Astrocyte (in vitro differentiated cells and primary cell): ENCODE results near the gene IL1R2. TPM values are rescaled to one million over a fixed set of nuclear protein-coding genes. Genes with fewer than 3 reads are reported as not detected.

Experiments
- DNase-seq: peaks from one replicate; pipeline ENCODE4 v3.0.0-alpha.2; 2010; ENCODE audit warnings: low read depth
- FAIRE-seq: peaks from 2 replicates; lab custom pipeline; 2011; peaks lifted over from hg19 to GRCh38; lab: Jason Lieb, UNC
- H2AFZ ChIP-seq: 2 replicates; pipeline ENCODE4 v1.6.0; 2012; ENCODE audit warnings: low read depth, low read length, inconsistent platforms
- H3K27ac ChIP-seq: 2 replicates; pipeline ENCODE4 v1.5.1; 2011; ENCODE audit warnings: low read depth, low read length, inconsistent platforms
- H3K27me3 ChIP-seq: 2 replicates; pipeline ENCODE4 v1.6.0; 2011; ENCODE audit warnings: low read length, inconsistent platforms; ENCODE audit not compliant: insufficient read depth
- H3K36me3 ChIP-seq: 2 replicates; pipeline ENCODE4 v1.5.1; 2011; ENCODE audit warnings: low read length, inconsistent platforms; ENCODE audit not compliant: insufficient read depth
- H3K4me1 ChIP-seq: 2 replicates; pipeline ENCODE4 v1.5.1; 2011; ENCODE audit warnings: low read length, inconsistent platforms; ENCODE audit not compliant: insufficient read depth
- H3K4me2 ChIP-seq: 2 replicates; pipeline ENCODE4 v1.6.0; 2012; ENCODE audit warnings: low read length, inconsistent platforms
- H3K4me3 ChIP-seq: 2 replicates; pipeline ENCODE4 v1.5.1; 2011; ENCODE audit warnings: low read depth, mild to moderate bottlenecking, low read length, inconsistent platforms; ENCODE audit not compliant: insufficient read depth
- H3K79me2 ChIP-seq: 2 replicates; pipeline ENCODE4 v1.6.0; 2012; ENCODE audit warnings: mild to moderate bottlenecking, low read length, inconsistent platforms; ENCODE audit not compliant: insufficient read depth
- H3K9ac ChIP-seq: 2 replicates; pipeline ENCODE4 v1.6.0; 2012; ENCODE audit warnings: mild to moderate bottlenecking, low read length, inconsistent platforms
- H3K9me3 ChIP-seq: 2 replicates; pipeline ENCODE4 v1.5.1; 2012; ENCODE audit warnings: low read depth, mild to moderate bottlenecking, low read length, inconsistent platforms; ENCODE audit not compliant: insufficient read depth
- H4K20me1 ChIP-seq: 2 replicates; pipeline ENCODE4 v1.6.0; 2012; ENCODE audit warnings: low read length, inconsistent platforms; ENCODE audit not compliant: insufficient read depth
- H3K27ac Mint-ChIP-seq: one replicate; pipeline ENCODE4 v1.8.0; 2021; ENCODE audit warnings: mild to moderate bottlenecking, mixed read lengths; ENCODE audit not compliant: unreplicated experiment
- H3K27me3 Mint-ChIP-seq: one replicate; pipeline ENCODE4 v1.8.0; 2021; ENCODE audit warnings: low read depth, mixed read lengths; ENCODE audit not compliant: unreplicated experiment
- H3K36me3 Mint-ChIP-seq: one replicate; pipeline ENCODE4 v1.8.0; 2021; ENCODE audit warnings: low read depth, mixed read lengths; ENCODE audit not compliant: unreplicated experiment
- H3K4me1 Mint-ChIP-seq: one replicate; pipeline ENCODE4 v1.8.0; 2021; ENCODE audit warnings: low read depth, mixed read lengths; ENCODE audit not compliant: unreplicated experiment
- H3K4me3 Mint-ChIP-seq: one replicate; pipeline ENCODE4 v1.8.0; 2021; ENCODE audit warnings: mild to moderate bottlenecking, moderate library complexity, mixed read lengths; ENCODE audit not compliant: unreplicated experiment
- H3K9me3 Mint-ChIP-seq: one replicate; pipeline ENCODE4 v1.8.0; 2021; ENCODE audit warnings: mild to moderate bottlenecking, mixed read lengths; ENCODE audit not compliant: unreplicated experiment
- EZH2 ChIP-seq: IDR thresholded peaks from 2 replicates; pipeline ENCODE4 v1.6.1; 2012; ENCODE audit warnings: mild to moderate bottlenecking, low read length, inconsistent platforms; ENCODE audit not compliant: insufficient read depth
- total RNA-seq: library from RNA; stranded (reverse); gene quantifications from 2 replicates; pipeline ENCODE4 v1.2.1, GENCODE V29; 2021
- TF ChIP-seq, protein P1 (sequence below): IDR thresholded peaks from 2 replicates; pipeline ENCODE4 v1.5.1; 2011; ENCODE audit warnings: low read depth, mild to moderate bottlenecking, inconsistent platforms, low read length, moderate library complexity; ENCODE audit not compliant: insufficient read depth

The IL1R2 gene
- total RNA-seq, 1 donor from 2014 or later: 0.34 TPM

- Histone ChIP-seq H3K27ac (no peak overlapping the region), H2AFZ (no peak overlapping the region), H3K4me3 (no peak overlapping the region), H3K79me2 (no peaks in the 10 kb centered on the region), H3K36me3 (no peaks in the 10 kb centered on the region), H4K20me1 (no peaks in the 10 kb centered on the region), H3K4me1 (no peaks in the 10 kb centered on the region), H3K4me2 (no peak overlapping the region), H3K27me3 (no peaks in the 10 kb centered on the region), H3K9me3 (no peaks in the 10 kb centered on the region), H3K9ac (no peak overlapping the region)
- H3K36me3 Mint-ChIP-seq: no peaks in the 10 kb centered on the region
- FAIRE-seq (no peak), DNase-seq (no peak)
- H3K4me1 Mint-ChIP-seq: no peaks in the 10 kb centered on the region
- no peaks in the 10 kb centered on the region for H3K27me3 Mint-ChIP-seq
- no peak overlapping the region for H3K4me3 Mint-ChIP-seq
- no peak overlapping the region for H3K27ac Mint-ChIP-seq
- TF ChIP-seq EZH2: no peak
- TF ChIP-seq, protein P1, sequence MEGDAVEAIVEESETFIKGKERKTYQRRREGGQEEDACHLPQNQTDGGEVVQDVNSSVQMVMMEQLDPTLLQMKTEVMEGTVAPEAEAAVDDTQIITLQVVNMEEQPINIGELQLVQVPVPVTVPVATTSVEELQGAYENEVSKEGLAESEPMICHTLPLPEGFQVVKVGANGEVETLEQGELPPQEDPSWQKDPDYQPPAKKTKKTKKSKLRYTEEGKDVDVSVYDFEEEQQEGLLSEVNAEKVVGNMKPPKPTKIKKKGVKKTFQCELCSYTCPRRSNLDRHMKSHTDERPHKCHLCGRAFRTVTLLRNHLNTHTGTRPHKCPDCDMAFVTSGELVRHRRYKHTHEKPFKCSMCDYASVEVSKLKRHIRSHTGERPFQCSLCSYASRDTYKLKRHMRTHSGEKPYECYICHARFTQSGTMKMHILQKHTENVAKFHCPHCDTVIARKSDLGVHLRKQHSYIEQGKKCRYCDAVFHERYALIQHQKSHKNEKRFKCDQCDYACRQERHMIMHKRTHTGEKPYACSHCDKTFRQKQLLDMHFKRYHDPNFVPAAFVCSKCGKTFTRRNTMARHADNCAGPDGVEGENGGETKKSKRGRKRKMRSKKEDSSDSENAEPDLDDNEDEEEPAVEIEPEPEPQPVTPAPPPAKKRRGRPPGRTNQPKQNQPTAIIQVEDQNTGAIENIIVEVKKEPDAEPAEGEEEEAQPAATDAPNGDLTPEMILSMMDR: no peak
- no peaks in the 10 kb centered on the region for H3K9me3 Mint-ChIP-seq
Observed at GRCh38 chr2:102014041-102014345, 22.2 kb downstream of the IL1R2 start.

DNA sequence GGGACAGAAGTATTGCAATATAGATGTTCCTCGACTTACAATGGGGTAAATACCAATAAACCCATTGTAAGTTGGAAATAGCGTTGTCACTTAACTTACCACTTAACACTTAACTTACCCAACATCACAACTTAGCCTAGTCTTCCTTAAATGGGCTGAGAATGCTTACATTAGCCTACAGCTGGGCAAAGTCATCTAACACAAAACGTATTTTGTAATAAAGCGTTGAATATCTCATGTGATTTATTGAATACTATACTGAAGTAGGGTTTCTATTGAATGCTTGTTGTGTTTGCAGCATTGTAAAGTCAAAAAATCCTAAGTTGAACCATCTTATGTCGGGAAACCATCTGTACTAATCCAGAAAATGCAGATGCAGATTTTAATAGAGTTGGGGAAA is 23.6 kb downstream of the IL1R2 start:
- H3K27ac Mint-ChIP-seq: no peak overlapping the region

DNA sequence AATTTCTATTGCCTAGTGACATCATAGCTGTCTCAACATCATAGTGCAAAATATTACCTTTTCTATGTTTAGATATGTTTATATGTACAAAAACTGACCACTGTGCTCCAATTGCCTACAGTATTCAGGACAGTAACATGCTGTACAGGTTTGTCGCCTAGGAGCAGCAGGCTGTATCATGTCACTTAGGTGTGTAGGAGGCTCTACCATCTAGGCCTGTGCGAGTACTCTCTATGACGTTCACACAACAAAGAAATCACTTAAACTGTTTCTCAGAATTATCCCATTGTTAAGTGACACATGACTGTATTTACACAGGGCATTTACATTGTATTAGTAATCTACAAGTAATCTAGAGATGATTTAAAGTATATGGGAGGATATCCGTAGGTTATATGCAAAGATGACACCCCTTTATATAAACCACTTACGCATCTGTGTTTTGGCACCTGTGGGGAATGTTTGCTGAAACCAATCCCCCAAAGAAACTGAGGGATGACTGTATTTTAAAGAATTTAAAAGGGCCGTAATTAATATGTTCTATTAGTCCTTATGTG is 24.7 kb downstream of the IL1R2 start:
- no peak for TF ChIP-seq EZH2
- TF ChIP-seq, protein P1: no peak
- H3K4me2 ChIP-seq: no peak overlapping the region

More for the DNA sequence above, 23.6 kb downstream of the IL1R2 start:
- Mint-ChIP-seq H3K4me1 (no peaks in the 10 kb centered on the region), H3K4me3 (no peak overlapping the region), H3K27me3 (peaks cover 6% of the 10 kb centered on the region), H3K9me3 (no peaks in the 10 kb centered on the region), H3K36me3 (no peaks in the 10 kb centered on the region)
- no peaks in the 10 kb centered on the region for H3K27me3 ChIP-seq
- DNase-seq (no peak), FAIRE-seq (no peak)
- no peak overlapping the region for H3K27ac ChIP-seq
- H3K9me3 ChIP-seq: no peaks in the 10 kb centered on the region
- no peak overlapping the region for H2AFZ ChIP-seq
- no peaks in the 10 kb centered on the region for H3K79me2 ChIP-seq
- H3K36me3 ChIP-seq: no peaks in the 10 kb centered on the region
- no peak overlapping the region for H3K9ac ChIP-seq
- no peak overlapping the region for H3K4me2 ChIP-seq
- H3K4me1 ChIP-seq: no peaks in the 10 kb centered on the region
- H3K4me3 ChIP-seq: no peak overlapping the region
- TF ChIP-seq, protein P1: no peak
- TF ChIP-seq EZH2: no peak
- no peaks in the 10 kb centered on the region for H4K20me1 ChIP-seq

More for the DNA sequence above, 24.7 kb downstream of the IL1R2 start:
- H3K9ac ChIP-seq: no peak overlapping the region
- Mint-ChIP-seq H3K36me3 (no peaks in the 10 kb centered on the region), H3K27me3 (peaks cover 7% of the 10 kb centered on the region), H3K4me3 (no peak overlapping the region), H3K27ac (no peak overlapping the region), H3K4me1 (peaks cover 2% of the 10 kb centered on the region), H3K9me3 (no peaks in the 10 kb centered on the region)
- DNase-seq (no peak), FAIRE-seq (no peak)
- no peaks in the 10 kb centered on the region for H3K36me3 ChIP-seq
- no peaks in the 10 kb centered on the region for H4K20me1 ChIP-seq
- H3K4me3 ChIP-seq: no peak overlapping the region
- no peaks in the 10 kb centered on the region for H3K4me1 ChIP-seq
- no peaks in the 10 kb centered on the region for H3K27me3 ChIP-seq
- H3K27ac ChIP-seq: no peak overlapping the region
- no peak overlapping the region for H2AFZ ChIP-seq
- H3K79me2 ChIP-seq: no peaks in the 10 kb centered on the region
- no peaks in the 10 kb centered on the region for H3K9me3 ChIP-seq
